T-helper 9 cell (primary cell): Measurements from ENCODE around the gene IL34.

Source experiments
- DNase-seq: peaks from one replicate; pipeline ENCODE4 v3.0.0-alpha.2; 2020

Gene IL34

GRCh38 chr16:70678898-70679670 is 32.7 kb downstream of the IL34 start:
- no peak for DNase-seq

- no peak for DNase-seq
These were observed 33.5 kb downstream of the IL34 start for GRCh38 chr16:70679671-70680494.

DNA sequence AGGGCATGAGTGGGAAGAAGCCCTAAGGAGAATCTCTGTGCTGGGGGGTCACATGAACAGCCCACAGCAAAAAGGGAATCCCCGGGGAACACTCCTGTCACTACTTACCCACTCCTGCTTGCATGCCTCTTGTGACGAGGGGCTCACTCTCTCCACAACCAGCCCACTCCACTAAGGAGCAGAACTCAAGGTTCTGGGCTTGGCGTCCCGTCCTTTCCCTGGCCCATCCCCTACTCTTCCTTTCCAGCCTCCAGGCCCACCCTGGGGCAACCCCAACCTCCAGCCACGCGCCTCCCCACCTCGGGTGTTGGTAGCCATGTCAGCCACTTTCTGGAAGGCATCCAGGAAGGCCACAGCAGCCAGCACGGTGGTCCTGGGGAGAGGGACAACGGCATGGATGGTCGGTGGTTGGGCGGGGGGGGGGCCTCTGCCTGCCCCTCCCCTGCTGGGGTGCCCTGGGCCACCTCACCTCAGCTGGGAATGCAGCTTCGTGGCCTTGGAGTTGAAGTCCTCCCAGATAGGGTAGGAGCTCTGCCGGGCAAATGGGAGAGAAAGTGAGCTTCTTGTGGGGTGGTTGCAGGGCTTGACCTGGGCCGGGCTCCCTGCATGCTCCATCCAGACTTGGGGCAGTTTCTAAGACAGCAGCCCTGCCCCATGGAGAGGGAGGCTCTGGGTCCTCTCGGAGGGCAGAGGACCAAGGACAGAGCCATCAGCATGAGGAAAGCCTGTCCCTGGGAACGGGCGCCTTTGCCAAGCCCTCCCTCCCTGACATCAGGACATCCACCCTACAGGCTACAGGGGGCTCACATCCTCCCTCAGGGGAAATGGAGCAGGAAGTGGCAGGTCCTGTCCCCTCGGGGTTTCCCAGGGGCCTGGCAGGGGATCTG is 34.4 kb downstream of the IL34 start:
- DNase-seq = no peak

- DNase-seq = no peak
These were observed 35.3 kb downstream of the IL34 start for GRCh38 chr16:70681382-70682238.

DNA sequence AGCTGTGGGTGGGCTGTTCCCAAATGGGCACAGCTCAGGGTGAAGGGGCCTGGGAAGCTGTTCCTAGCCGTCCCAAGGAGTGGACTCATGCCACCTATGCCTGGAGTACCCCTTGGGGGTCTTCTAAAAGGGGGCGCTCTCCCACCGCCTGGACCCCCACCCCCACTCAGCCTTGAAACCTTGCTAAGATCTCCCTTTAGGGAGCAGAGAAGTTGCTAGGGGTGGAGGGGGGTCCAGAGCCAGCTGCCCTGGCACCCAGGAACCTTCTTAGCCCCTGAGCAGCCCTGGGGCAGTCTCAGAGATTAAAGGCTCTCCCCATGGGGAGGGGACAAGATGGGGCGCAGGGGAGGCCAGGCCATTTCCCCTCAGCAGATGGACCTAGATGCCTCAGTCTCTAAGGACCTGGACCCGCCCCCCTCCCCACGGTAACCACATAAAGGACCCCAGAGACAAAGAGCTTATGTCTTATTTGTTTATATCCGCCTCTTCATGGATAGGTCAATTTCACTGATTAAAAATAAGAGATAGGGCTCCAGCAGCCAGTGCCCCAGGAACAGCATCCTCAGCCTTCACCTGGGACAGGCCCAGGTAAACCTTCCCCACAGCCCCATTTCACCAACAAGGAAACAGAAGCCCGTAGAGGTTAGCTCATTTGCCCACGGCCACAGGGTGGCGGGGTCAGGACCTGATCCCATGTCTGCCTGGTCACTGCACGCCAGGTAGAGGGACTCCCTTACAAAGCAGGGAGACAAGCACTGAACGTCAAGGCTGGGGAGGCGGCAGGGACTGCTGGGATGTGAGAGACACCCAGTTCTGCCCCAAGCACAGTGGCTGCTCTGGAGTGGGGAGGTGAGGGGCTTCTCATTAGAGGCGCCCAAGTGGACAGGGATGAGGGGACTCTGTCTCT is 36.1 kb downstream of the IL34 start:
- no peak for DNase-seq

DNA sequence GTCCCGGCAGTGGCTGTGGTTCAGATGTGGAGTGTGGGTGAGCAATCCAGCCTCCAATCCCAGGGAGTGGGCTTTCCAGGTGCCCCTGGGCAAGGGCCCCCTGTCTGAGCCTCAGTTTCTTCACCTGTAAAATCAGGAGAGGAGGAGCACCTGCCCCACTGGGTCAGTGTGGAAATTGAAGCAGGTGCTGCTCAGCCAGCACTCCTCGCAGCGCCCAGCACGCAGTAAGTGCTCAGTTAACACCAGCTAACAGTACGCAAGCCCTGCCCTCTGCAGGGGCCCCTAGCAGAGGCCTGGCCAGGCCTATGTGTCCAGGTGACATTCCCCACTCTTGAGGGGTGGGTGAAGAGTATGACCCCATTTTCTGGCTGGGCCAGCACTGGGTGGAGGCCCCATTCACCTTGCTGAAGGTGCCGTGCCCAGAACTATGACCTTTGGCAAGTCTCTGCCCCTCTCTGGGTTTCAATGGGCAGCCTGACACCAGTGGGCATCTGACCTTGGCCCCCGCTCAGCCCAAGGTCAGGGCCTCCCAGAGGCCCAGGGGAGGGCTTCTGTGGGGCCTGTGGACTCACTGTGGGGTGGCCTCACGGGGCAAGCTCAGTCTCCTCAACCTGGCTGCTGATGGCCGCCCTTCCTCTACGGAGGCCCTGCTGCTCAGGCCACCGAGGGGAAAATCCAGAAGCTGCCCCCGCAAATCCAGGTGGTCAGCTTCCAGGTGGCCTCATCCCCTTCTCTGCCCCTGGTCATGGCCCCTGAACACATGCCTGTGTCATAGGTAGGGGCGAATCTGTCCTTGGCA is 37.0 kb downstream of the IL34 start:
- DNase-seq = no peak

DNA sequence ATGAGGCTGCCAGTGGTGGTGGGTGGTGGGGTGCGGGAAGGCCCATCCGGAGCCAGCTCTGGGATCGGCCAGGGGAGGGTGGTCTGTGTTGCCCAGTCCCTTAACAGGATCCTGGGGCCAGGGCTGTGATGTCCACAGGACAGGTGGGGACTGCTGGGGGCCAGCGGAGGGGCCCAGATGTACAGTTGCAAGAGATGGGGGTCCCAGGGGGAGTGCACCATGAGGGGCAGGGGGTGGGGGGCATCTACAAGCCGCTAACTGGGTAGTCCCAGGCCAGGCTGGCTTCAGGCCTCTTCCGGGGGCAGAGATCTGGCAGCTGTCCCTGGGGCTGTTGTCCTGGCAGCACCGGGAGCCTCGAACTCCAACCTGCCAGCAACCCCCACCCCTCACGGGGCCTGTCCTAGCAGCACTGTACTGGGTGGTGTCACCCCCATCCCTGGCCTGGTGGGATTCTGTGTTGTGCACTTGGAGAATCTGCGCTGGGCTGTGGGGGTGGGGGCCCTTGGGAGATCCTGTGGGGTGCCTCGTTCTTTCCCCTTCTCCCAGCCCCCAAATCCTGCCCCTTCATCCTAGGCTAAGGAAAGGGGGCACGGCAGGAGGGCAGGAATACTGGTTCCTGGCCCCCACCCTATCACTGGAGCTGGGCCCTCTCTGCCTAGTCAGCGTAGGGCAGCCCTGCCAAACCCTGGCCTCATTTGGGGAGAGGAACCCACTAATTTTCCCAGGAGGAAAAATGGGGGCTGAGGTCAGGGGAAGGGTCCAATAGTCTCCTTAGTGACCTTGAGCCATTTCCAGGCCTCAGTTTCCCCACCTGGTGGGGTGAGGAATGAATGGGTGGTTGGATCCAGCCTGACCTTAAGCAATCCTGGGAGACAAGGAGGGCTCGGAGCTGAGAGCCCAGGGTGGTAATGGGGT is 38.0 kb downstream of the IL34 start:
- no peak for DNase-seq

- DNase-seq = no peak
These were observed 38.9 kb downstream of the IL34 start for GRCh38 chr16:70685061-70685937.

GRCh38 chr16:70685938-70686375 is 39.6 kb downstream of the IL34 start, which contains the start of gene MTSS2:
MTSS2 (minus strand) TSS chr16:70686053; CDS start chr16:70685791, 262 bp downstream.
- DNase-seq = no peak

DNA sequence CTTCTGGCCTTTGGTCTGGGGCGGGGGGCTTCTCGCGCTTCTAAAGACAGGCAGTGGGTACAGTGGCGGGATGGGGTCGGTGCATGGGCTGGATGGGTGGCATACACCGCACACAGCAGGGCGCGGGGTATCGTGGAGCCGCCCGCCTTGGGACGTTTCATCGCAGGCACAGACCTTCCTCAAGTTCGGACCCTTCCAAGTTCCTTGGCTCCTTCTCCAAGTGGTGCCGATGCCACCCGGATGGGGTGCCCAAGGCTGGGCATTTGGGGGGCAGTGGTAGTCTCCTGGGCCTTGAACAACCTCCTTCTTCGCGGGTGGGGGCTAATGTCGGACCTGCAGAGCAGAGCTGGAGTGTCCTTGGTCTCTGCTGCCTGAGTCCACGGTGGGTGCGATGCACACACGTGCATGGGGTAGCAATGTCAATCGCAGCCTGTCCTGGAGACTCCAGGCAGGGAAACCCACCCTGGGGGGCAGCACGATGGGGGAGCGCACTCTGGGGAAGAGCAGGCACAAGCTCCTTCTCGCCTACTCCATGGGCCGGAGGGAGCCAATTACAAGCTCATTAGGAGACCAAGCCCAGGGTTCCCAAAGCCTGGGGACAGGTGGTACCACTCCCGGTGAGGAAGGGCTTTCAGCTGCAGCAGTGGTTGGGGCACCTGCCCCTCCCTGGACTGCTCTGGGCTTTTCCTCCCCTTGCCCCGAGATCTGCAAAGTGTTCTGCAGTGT is 40.2 kb downstream of the IL34 start:
- no peak for DNase-seq

DNA sequence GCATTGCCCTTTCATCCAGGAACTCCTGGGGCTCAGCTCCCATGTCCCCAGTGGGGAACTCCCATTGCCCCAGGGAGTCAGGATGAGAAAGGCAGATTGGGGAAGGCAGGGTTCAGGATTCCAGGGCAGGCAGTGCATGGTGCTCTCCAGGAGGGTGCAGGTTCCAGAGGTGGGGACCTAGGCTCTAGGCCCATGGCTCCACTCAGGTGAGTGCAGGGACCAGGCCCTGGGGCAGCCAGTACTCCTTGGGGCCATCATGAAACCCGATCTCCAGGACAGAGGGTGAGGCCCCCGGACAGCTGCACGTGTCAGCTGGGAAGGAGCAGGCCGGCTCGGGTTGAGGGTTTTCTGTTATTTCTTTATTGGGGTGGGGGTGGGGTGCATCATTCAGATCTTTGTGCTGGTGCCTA is 40.7 kb downstream of the IL34 start:
- DNase-seq = no peak

DNA sequence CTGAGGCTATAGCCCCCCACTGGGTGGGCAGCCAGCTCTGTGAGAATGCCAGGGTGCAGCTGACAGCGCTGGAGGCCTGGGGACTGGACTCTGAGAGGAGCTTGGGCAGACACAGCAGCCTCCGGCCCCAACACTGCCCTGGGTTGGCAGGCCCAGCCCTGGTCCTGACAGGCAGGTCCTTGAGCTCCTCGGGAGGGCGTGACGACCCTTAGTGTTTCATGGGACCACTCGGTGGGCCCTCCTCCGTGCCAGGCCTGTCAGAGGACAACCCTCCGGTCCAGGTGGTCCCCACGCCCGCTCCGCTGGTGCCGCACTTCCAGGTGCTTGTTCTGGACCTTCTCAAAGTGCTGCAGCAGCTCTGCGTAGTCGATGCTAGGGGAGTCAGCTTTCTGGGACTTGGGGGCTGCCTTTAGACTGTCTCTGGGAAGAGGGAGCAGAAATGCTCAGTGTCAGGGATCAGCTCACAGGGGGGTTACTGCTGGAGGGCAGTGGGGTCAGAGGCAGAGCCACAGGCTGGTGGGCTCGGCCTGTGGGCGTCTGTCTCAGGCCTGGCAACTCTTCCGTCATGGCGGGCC is 41.4 kb downstream of the IL34 start:
- DNase-seq = no peak

- no peak for DNase-seq
These were observed 41.9 kb downstream of the IL34 start for GRCh38 chr16:70688246-70688742.

GRCh38 chr16:70689035-70689969 is 42.9 kb downstream of the IL34 start:
- no peak for DNase-seq
